Activated CD4-positive, alpha-beta memory T cell treated with anti-CD3 and anti-CD28 coated beads, Interleukin-2, amount 10 ng/mL, durations not matched to agents 7 days and 5 days (primary cell): ENCODE results near the gene PLA2G6. TPM values are rescaled to one million over a fixed set of nuclear protein-coding genes. Genes with fewer than 3 reads are reported as not detected.

ENCODE experiments used
- CTCF ChIA-PET: fragments of 350-600 bp; sonication (Branson Sonifier 250); formaldehyde crosslinking; loops from one replicate; lab custom pipeline; 2021; ENCODE audit warnings: antibody characterized with exemption, inconsistent platforms; lab: Charles Lee
- POLR2A ChIA-PET: fragments of 350-600 bp; sonication (Branson Sonifier 250); formaldehyde crosslinking; loops from one replicate; lab custom pipeline; 2021; ENCODE audit warnings: antibody characterized with exemption; lab: Charles Lee
- DNase-seq: peaks from one replicate; pipeline ENCODE4 v3.0.0-alpha.2; 2020
- H3K27ac Mint-ChIP-seq: one replicate; pipeline ENCODE4 v1.8.0; 2021; ENCODE audit warnings: mild to moderate bottlenecking, mixed read lengths
- H3K27me3 Mint-ChIP-seq: one replicate; pipeline ENCODE4 v1.8.0; 2021; ENCODE audit warnings: mixed read lengths
- H3K36me3 Mint-ChIP-seq: one replicate; pipeline ENCODE4 v1.8.0; 2021; ENCODE audit warnings: low read depth, mixed read lengths
- H3K4me1 Mint-ChIP-seq: one replicate; pipeline ENCODE4 v1.8.0; 2021; ENCODE audit warnings: mixed read lengths
- H3K4me3 Mint-ChIP-seq: one replicate; pipeline ENCODE4 v1.8.0; 2021; ENCODE audit warnings: mild to moderate bottlenecking, mixed read lengths
- H3K9me3 Mint-ChIP-seq: one replicate; pipeline ENCODE4 v1.8.0; 2021; ENCODE audit warnings: mixed read lengths
- total RNA-seq, 2 experiments: library from RNA; stranded (reverse); gene quantifications; one replicate each; pipeline ENCODE4 v1.2.3, GENCODE V29; 2021

PLA2G6 gene
- total RNA-seq, 2 experiments from 2014 or later: 80.7 to 85.7 TPM

DNA sequence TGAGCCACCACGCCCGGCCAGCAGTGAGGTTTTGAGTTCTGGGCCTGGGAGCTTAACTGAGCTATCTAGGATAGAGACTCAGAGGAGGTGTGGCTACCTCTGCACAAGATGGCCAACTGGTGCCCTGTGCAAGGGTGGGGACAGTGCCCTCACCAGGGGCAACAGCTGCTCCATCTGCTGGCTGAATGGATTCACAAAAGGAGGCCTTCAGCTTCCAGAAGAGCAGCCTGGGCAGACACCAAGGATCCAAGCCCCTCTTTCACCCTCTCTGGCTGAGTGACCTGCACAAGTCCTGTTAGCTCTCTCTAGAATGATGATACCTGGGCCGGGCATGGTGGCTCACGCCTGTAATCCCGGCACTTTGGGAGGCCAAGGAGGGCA is 37.6 kb downstream of the PLA2G6 start:
- peak overlapping the region; percentile 79 for H3K27ac Mint-ChIP-seq

DNA sequence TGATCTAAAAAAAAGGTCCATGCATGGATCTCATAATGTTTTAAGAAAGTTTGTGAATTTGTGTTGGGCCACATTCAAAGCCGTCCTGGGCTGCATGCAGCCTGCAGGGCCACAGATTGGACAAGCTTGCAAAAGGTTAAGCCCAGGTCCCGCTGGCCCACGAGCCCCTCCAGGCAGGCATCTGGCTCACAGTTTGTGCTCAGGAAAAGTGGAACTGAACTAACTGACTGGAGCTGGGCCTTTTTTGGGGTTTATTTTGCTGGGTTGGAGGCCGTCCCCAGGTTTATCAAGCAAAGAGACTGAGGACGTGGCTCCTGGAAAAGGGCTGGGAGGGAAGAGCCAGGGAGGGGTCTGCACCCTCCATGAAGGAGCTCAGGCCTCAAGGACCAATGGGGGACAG is 39.0 kb downstream of the PLA2G6 start:
- no peak overlapping the region for H3K27ac Mint-ChIP-seq
- H3K36me3 Mint-ChIP-seq: peaks cover 15% of the 10 kb centered on the region

More for the DNA sequence above, 37.6 kb downstream of the PLA2G6 start:
- Mint-ChIP-seq H3K27me3 (no peaks in the 10 kb centered on the region), H3K36me3 (peaks cover 15% of the 10 kb centered on the region), H3K9me3 (no peaks in the 10 kb centered on the region), H3K4me3 (no peak overlapping the region), H3K4me1 (peaks cover 35% of the 10 kb centered on the region)
- ChIA-PET POLR2A (interaction anchor here (0.8 to 2.1 kb wide), 5 partner anchors 12 to 60 kb away, joined by 3 to 7 read pairs (median 4); partner anchors contain the start of gene MAFF), CTCF (interaction anchor here (0.7 to 2.1 kb wide), 4 partner anchors 30 to 339 kb away, joined by 3 to 11 read pairs (median 4); partner anchors contain the start of gene PLA2G6)
- DNase-seq: no peak

GRCh38 chr22:38141217-38141973 is 40.2 kb downstream of the PLA2G6 start:
- ChIA-PET CTCF (interaction anchor here (0.7 to 1.5 kb wide), 3 partner anchors 27 to 169 kb away, joined by 3 to 6 read pairs (median 3); no protein-coding TSS in a partner anchor), POLR2A (interaction anchor here (1.7 kb wide), 1 partner anchor 27 kb away, joined by 4 read pairs; no protein-coding TSS in a partner anchor)
- DNase-seq: no peak
- peaks cover 14% of the 10 kb centered on the region for H3K36me3 Mint-ChIP-seq
- H3K4me3 Mint-ChIP-seq: no peak overlapping the region
- peak overlapping the region; percentile 31 for H3K27ac Mint-ChIP-seq
- peaks cover 20% of the 10 kb centered on the region for H3K4me1 Mint-ChIP-seq
- H3K27me3 Mint-ChIP-seq: no peaks in the 10 kb centered on the region
- no peaks in the 10 kb centered on the region for H3K9me3 Mint-ChIP-seq

More for the DNA sequence above, 39.0 kb downstream of the PLA2G6 start:
- no peak for DNase-seq
- peaks cover 25% of the 10 kb centered on the region for H3K4me1 Mint-ChIP-seq
- H3K27me3 Mint-ChIP-seq: no peaks in the 10 kb centered on the region
- POLR2A ChIA-PET: interaction anchor here (1.0 to 2.1 kb wide), 5 partner anchors 29 to 61 kb away, joined by 3 to 7 read pairs (median 4); partner anchors contain the start of gene MAFF
- CTCF ChIA-PET: interaction anchor here (0.7 to 2.1 kb wide), 5 partner anchors 28 to 59 kb away, joined by 3 to 11 read pairs (median 3); partner anchors contain the start of gene PLA2G6
- no peaks in the 10 kb centered on the region for H3K9me3 Mint-ChIP-seq
- H3K4me3 Mint-ChIP-seq: no peak overlapping the region

GRCh38 chr22:38139901-38140300 is 41.7 kb downstream of the PLA2G6 start:
- Mint-ChIP-seq H3K27ac (no peak overlapping the region), H3K27me3 (no peaks in the 10 kb centered on the region), H3K4me1 (peaks cover 29% of the 10 kb centered on the region), H3K9me3 (no peaks in the 10 kb centered on the region), H3K36me3 (peaks cover 19% of the 10 kb centered on the region), H3K4me3 (no peak overlapping the region)
- DNase-seq: no peak
- POLR2A ChIA-PET: no interaction called here
- CTCF ChIA-PET: interaction anchor here (1.4 kb wide), 1 partner anchor 42 kb away, joined by 3 read pairs; the partner anchor contains the start of gene PLA2G6

- H3K27me3 Mint-ChIP-seq: no peaks in the 10 kb centered on the region
- no peaks in the 10 kb centered on the region for H3K9me3 Mint-ChIP-seq
- peak; percentile 14 for DNase-seq
- H3K4me3 Mint-ChIP-seq: no peak overlapping the region
- ChIA-PET CTCF (interaction anchor here (1.4 kb wide), 1 partner anchor 43 kb away, joined by 3 read pairs; the partner anchor contains the start of gene PLA2G6), POLR2A (no interaction called here)
- peaks cover 25% of the 10 kb centered on the region for H3K4me1 Mint-ChIP-seq
- no peak overlapping the region for H3K27ac Mint-ChIP-seq
- H3K36me3 Mint-ChIP-seq: peaks cover 21% of the 10 kb centered on the region
Observed at GRCh38 chr22:38138961-38139360, 42.7 kb downstream of the PLA2G6 start.

DNA sequence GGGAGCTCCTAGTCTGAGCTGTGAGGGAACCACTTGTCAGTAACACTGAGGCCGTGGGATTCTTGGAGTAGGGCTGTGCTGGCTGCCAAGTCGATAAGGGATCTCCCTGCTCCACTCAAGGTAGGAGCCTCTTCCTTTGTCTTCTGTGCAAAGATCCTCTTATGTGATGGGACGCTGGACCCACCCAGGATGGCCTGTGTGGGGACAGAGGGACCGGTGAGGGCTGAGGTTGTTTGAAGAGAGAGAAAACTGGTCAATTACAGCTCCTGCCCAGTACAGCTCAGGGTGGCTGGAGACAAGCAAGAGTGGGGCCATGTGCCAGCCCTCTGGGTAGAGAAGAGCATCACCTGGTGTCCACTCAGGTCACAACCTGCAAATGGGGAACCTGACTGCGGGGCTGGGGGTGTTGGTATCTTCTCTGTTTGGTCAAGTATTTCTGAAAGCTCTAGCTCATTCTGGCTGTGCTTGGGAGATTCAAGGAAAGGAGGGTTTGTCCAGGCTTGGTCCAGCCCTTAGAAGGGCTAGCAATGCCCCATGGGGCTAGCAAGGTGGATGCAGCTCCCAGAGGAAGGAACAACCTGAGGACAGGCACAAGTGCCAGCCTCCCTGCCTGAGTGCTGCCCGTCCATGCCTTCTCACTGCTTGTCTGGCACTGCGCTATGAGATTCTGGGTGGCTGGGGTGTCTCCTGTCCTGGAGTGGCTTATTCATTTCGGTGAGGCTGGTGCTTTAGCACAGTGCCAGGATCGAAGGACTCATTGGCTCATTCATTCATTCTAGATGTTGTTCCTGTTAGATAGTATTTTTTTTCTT is 43.5 kb downstream of the PLA2G6 start:
- Mint-ChIP-seq H3K4me3 (no peak overlapping the region), H3K4me1 (peaks cover 18% of the 10 kb centered on the region), H3K27me3 (no peaks in the 10 kb centered on the region), H3K27ac (peak overlapping the region; percentile 26), H3K36me3 (peaks cover 16% of the 10 kb centered on the region), H3K9me3 (no peaks in the 10 kb centered on the region)
- POLR2A ChIA-PET: interaction anchor here (1.1 kb wide), 1 partner anchor 38 kb away, joined by 3 read pairs; no protein-coding TSS in a partner anchor
- CTCF ChIA-PET: interaction anchor here (1.0 kb wide), 2 partner anchors 23 to 86 kb away, joined by 3 read pairs; no protein-coding TSS in a partner anchor
- DNase-seq: no peak

DNA sequence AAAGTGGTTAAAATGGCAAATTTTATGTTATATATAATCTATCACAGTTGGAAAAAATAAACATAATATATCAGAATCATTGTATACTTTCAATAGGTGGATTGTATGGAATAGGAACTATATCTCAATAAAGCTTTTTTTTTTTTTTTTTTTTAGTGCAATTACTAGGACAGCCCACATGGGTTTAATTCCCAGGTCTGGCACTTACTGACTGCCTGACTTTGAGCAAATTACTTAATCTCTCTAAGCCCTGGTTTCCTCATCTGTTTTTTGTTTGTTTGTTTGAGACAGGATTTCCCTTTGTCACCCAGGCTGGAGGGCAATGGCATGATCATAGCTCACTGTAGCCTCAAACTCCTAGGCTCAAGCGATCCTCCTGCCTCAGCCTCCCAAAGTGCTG is 45.0 kb downstream of the PLA2G6 start:
- Mint-ChIP-seq H3K27me3 (no peaks in the 10 kb centered on the region), H3K4me1 (peaks cover 8% of the 10 kb centered on the region), H3K4me3 (no peak overlapping the region), H3K27ac (no peak overlapping the region), H3K9me3 (no peaks in the 10 kb centered on the region), H3K36me3 (peaks cover 15% of the 10 kb centered on the region)
- DNase-seq: no peak
- CTCF ChIA-PET: interaction anchor here (0.5 to 0.8 kb wide), 2 partner anchors 22 to 153 kb away, joined by 3 read pairs; no protein-coding TSS in a partner anchor
- POLR2A ChIA-PET: interaction anchor here (1.0 kb wide), 1 partner anchor 65 kb away, joined by 3 read pairs; the partner anchor contains the start of gene MAFF

DNA sequence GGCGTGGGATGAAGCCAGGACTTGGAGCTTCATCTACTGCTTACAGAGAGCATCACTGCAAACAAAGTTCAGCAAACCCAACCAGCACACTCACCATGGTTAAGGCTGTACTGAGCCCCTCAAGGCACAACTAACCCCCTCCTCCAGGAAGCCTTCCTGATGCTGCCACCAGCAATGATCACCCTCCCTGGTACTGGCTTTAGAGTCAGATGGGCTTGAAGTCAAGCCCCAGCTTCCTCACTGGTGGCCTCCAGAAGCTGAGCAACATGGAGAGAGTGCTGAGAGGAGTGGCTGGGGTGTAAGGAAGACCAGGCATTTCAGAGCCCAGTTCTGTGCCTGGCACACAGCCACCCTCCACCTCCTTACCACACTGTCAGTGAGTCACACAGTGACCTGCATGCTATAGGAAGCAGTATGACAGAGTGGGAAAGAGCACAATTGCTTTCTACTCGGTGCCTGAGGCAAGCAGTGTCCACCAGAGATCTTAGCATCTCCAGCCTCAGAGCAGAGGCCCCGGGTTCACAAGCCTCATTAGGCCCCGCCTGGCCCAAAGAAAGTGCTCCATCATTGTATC is 46.4 kb downstream of the PLA2G6 start:
- no peak overlapping the region for H3K27ac Mint-ChIP-seq
- H3K9me3 Mint-ChIP-seq: no peaks in the 10 kb centered on the region
- CTCF ChIA-PET: no interaction called here

GRCh38 chr22:38133331-38133730 is 48.3 kb downstream of the PLA2G6 start:
- no peak overlapping the region for H3K27ac Mint-ChIP-seq
- no peaks in the 10 kb centered on the region for H3K9me3 Mint-ChIP-seq
- DNase-seq: no peak
- H3K4me3 Mint-ChIP-seq: no peak overlapping the region
- H3K27me3 Mint-ChIP-seq: no peaks in the 10 kb centered on the region
- H3K36me3 Mint-ChIP-seq: peaks cover 10% of the 10 kb centered on the region
- H3K4me1 Mint-ChIP-seq: peaks cover 8% of the 10 kb centered on the region
- ChIA-PET CTCF (no interaction called here), POLR2A (no interaction called here)

More for the DNA sequence above, 46.4 kb downstream of the PLA2G6 start:
- POLR2A ChIA-PET: no interaction called here
- peaks cover 15% of the 10 kb centered on the region for H3K36me3 Mint-ChIP-seq
- no peak overlapping the region for H3K4me3 Mint-ChIP-seq
- no peaks in the 10 kb centered on the region for H3K27me3 Mint-ChIP-seq
- no peak for DNase-seq
- peaks cover 8% of the 10 kb centered on the region for H3K4me1 Mint-ChIP-seq

DNA sequence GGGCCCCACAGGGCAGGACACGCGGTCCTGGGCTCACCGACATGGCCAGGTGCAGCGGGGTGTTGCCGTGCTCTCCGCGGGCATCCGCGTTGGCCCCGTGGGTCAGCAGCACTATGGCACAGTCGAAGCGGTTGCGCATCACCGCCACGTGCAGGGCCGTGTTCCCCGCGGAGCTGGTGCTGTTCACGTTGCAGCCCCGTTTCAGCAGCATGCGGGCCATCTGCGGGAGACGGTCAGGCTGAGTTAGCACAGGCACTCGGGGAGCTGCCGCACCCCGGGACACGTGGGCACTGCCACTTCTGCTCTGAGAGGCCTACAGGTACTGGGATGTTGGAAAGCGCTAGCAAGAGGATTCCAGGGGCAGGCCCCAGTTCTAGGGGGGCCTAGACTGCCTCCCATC is 48.8 kb downstream of the PLA2G6 start:
- Mint-ChIP-seq H3K36me3 (peaks cover 10% of the 10 kb centered on the region), H3K27me3 (no peaks in the 10 kb centered on the region), H3K27ac (no peak overlapping the region), H3K4me1 (peaks cover 8% of the 10 kb centered on the region), H3K4me3 (no peak overlapping the region), H3K9me3 (no peaks in the 10 kb centered on the region)
- POLR2A ChIA-PET: no interaction called here
- CTCF ChIA-PET: no interaction called here
- DNase-seq: no peak

DNA sequence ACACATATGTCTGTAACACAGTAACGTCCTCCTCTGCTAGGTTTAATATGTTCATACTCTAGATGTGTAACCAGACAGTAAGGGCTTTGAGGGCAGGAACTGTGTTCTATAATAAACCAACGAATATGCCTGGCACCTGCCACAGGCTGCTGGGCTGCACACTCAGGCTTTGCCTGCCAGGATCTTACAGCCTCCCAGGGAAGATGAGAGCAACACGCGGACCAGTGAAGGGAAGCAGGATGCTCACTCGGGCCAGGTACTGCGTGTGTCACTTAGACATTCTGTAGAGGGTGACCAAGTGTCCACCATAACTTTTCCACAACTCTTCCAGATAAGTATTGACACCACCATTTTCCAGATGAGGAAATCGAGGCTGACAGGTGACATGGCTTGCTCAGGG is 49.5 kb downstream of the PLA2G6 start:
- no peak overlapping the region for H3K27ac Mint-ChIP-seq
- peaks cover 8% of the 10 kb centered on the region for H3K4me1 Mint-ChIP-seq
- ChIA-PET CTCF (no interaction called here), POLR2A (no interaction called here)
- no peaks in the 10 kb centered on the region for H3K9me3 Mint-ChIP-seq
- no peak overlapping the region for H3K4me3 Mint-ChIP-seq
- peaks cover 10% of the 10 kb centered on the region for H3K36me3 Mint-ChIP-seq
- DNase-seq: no peak
- H3K27me3 Mint-ChIP-seq: no peaks in the 10 kb centered on the region

DNA sequence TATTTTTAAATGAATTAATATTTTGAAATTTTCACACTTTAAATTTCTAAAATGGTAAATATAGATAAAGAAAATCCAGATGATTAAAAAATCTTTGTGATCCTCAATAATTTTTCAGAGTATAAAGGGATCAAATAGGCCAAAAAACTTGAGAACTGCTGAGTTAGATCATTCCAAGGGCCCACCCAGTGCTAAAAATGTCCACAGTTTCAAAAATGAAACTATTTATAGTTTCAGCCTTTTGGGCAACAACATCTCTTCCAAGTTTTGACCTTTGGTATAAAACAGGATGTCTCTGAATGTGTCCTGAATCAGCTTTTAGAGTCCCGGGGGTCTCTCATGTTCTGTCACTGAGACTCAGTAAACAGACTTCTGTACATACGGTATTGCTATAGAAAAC is 50.2 kb downstream of the PLA2G6 start:
- DNase-seq: no peak
- Mint-ChIP-seq H3K4me1 (peaks cover 8% of the 10 kb centered on the region), H3K9me3 (no peaks in the 10 kb centered on the region), H3K27me3 (no peaks in the 10 kb centered on the region), H3K27ac (no peak overlapping the region), H3K36me3 (peaks cover 10% of the 10 kb centered on the region), H3K4me3 (no peak overlapping the region)
- ChIA-PET POLR2A (no interaction called here), CTCF (no interaction called here)
